Ascending aorta (tissue), 2 donors: ENCODE measurements around the gene C3. TPM values are rescaled to one million over a fixed set of nuclear protein-coding genes. Genes with fewer than 3 reads are reported as not detected.

ENCODE experiments used
- DNase-seq, 2 donors: peaks; one replicate each; pipeline ENCODE4 v3.0.0-alpha.2; 2019; ENCODE audit warnings: low spot score in 2 of 2
- H3K27ac ChIP-seq, 2 donors: fragments of 200-600 bp; sonication (generic); one replicate each; pipeline ENCODE4 v1.5.1; 2016 to 2017; ENCODE audit warnings: mild to moderate bottlenecking in 1 of 2
- H3K27me3 ChIP-seq: fragments of 200-600 bp; sonication (generic); one replicate; pipeline ENCODE4 v1.5.1; 2017
- H3K36me3 ChIP-seq, 2 donors: fragments of 200-600 bp; sonication (generic); one replicate each; pipeline ENCODE4 v1.5.1; 2016
- H3K4me1 ChIP-seq, 2 donors: fragments of 200-600 bp; sonication (generic); one replicate each; pipeline ENCODE4 v1.5.1; 2016 to 2017; ENCODE audit warnings: mild to moderate bottlenecking in 1 of 2
- H3K4me3 ChIP-seq, 2 donors: fragments of 200-600 bp; sonication (generic); one replicate each; pipeline ENCODE4 v1.5.1; 2016 to 2017; ENCODE audit warnings: mild to moderate bottlenecking in 1 of 2
- H3K9me3 ChIP-seq, 2 donors: fragments of 200-600 bp; sonication (generic); one replicate each; pipeline ENCODE4 v1.5.1; 2016
- intact Hi-C: fragments of 100-400 bp; cut with DNase I; formaldehyde crosslinking; loops from one replicate; pipeline ENCODE4 v1.15.1; 2023
- total RNA-seq: library from RNA; depleted of rRNA; stranded (reverse); fragments of >200 nt; gene quantifications from one replicate; pipeline ENCODE4 v1.1.0, GENCODE V29; 2016
- TF ChIP-seq, protein P1 (sequence below), 3 experiments: fragments of 200-600 bp in 2 of 3; fragments of 450-650 bp in 1 of 3; sonication (generic) in 2 of 3; IDR thresholded peaks; one replicate each; pipeline ENCODE4 v1.5.1; 2016 to 2019; ENCODE audit warnings: antibody characterized with exemption in 3 of 3, mild to moderate bottlenecking in 1 of 3, moderate library complexity in 1 of 3

C3 gene
- total RNA-seq, 1 donor from 2014 or later, result 2,421 TPM

DNA sequence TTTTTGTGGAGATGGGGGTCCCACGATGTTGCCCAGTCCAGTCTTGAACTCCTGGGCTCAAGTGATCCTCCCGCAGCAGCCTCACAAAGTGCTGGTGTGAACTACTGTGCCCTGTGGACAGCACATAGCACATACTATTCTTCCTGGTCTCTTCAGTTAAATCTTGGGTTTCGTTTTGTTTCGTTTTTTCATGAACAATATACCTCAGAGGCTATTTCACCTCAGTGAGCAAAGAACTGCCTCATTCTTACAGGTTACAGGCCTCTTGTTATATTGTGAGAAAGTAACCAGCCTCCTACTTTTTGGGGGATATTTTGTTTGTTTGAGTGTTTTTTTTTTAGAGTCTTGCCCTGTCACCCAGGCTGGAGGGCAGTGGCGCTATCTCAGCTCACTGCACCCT is 1.3 kb upstream of the C3 start:
- intact Hi-C loops, result no loop called here
- H3K4me1 ChIP-seq, result peaks cover 0 to 3% of the 10 kb centered on the region in 2 donors
- TF ChIP-seq, protein P1, sequence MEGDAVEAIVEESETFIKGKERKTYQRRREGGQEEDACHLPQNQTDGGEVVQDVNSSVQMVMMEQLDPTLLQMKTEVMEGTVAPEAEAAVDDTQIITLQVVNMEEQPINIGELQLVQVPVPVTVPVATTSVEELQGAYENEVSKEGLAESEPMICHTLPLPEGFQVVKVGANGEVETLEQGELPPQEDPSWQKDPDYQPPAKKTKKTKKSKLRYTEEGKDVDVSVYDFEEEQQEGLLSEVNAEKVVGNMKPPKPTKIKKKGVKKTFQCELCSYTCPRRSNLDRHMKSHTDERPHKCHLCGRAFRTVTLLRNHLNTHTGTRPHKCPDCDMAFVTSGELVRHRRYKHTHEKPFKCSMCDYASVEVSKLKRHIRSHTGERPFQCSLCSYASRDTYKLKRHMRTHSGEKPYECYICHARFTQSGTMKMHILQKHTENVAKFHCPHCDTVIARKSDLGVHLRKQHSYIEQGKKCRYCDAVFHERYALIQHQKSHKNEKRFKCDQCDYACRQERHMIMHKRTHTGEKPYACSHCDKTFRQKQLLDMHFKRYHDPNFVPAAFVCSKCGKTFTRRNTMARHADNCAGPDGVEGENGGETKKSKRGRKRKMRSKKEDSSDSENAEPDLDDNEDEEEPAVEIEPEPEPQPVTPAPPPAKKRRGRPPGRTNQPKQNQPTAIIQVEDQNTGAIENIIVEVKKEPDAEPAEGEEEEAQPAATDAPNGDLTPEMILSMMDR (IDR thresholded peaks at IDR 0.05), result no peak
- no peaks in the 10 kb centered on the region for H3K27me3 ChIP-seq
- H3K27ac ChIP-seq, result no peak overlapping the region
- no peaks in the 10 kb centered on the region for H3K36me3 ChIP-seq
- H3K4me3 ChIP-seq, result no peak overlapping the region
- no peak for DNase-seq
- no peaks in the 10 kb centered on the region for H3K9me3 ChIP-seq

GRCh38 chr19:6721138-6721474 is 656 bp upstream of the C3 start:
- no peaks in the 10 kb centered on the region for H3K36me3 ChIP-seq
- DNase-seq, result no peak
- TF ChIP-seq, protein P1 (IDR thresholded peaks at IDR 0.05), result no peak
- peaks cover 0 to 3% of the 10 kb centered on the region in 2 donors for H3K4me1 ChIP-seq
- no peak overlapping the region for H3K4me3 ChIP-seq
- H3K9me3 ChIP-seq, result no peaks in the 10 kb centered on the region
- H3K27me3 ChIP-seq, result no peaks in the 10 kb centered on the region
- intact Hi-C loops, result no loop called here
- H3K27ac ChIP-seq, result no peak overlapping the region

DNA sequence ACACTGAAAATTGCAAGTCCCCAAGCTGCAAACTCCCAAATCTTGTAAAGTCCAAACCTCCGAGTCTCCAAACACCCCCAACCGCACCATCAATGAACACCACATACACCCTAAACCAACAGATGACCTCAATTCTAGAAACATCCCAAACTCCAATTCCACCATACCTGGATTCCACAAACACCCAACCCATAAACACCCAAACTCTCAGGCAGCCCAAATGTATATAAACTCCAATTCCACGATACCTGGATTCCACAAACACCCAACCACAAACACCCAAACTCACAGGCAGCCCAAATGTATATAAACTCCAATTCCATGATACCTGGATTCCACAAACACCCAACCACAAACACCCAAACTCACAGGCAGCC is 470 bp downstream of the C3 start:
- Histone ChIP-seq H3K27me3 (no peaks in the 10 kb centered on the region), H3K36me3 (no peaks in the 10 kb centered on the region), H3K4me3 (peak overlapping the region; percentile 40 to 41), H3K4me1 (peaks cover 0 to 3% of the 10 kb centered on the region in 2 donors), H3K27ac (no peak overlapping the region), H3K9me3 (no peaks in the 10 kb centered on the region)
- intact Hi-C loops, result no loop called here
- TF ChIP-seq, protein P1 (IDR thresholded peaks at IDR 0.05), result no peak
- no peak for DNase-seq

DNA sequence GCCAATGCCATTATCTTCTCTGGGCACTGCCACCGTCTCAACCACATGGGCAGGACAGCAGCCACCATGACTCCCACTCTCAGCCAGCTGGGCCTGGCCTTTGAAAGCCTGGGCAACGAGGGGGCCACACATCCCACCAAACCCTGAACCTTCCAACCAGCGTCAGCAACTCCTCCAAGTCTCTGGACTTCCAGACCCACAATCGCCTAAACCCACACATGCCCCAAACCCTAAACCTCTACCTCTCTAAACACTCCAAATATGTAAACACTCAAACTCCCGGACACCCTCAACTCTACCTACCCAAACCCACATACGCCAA is 949 bp downstream of the C3 start:
- Histone ChIP-seq H3K4me3 (peak overlapping the region in 1 of 2 donors; percentile 19), H3K27me3 (no peaks in the 10 kb centered on the region), H3K27ac (no peak overlapping the region), H3K4me1 (peaks cover 0 to 3% of the 10 kb centered on the region in 2 donors), H3K9me3 (no peaks in the 10 kb centered on the region), H3K36me3 (no peaks in the 10 kb centered on the region)
- intact Hi-C loops, result no loop called here
- DNase-seq, result no peak
- TF ChIP-seq, protein P1 (IDR thresholded peaks at IDR 0.05), result no peak

DNA sequence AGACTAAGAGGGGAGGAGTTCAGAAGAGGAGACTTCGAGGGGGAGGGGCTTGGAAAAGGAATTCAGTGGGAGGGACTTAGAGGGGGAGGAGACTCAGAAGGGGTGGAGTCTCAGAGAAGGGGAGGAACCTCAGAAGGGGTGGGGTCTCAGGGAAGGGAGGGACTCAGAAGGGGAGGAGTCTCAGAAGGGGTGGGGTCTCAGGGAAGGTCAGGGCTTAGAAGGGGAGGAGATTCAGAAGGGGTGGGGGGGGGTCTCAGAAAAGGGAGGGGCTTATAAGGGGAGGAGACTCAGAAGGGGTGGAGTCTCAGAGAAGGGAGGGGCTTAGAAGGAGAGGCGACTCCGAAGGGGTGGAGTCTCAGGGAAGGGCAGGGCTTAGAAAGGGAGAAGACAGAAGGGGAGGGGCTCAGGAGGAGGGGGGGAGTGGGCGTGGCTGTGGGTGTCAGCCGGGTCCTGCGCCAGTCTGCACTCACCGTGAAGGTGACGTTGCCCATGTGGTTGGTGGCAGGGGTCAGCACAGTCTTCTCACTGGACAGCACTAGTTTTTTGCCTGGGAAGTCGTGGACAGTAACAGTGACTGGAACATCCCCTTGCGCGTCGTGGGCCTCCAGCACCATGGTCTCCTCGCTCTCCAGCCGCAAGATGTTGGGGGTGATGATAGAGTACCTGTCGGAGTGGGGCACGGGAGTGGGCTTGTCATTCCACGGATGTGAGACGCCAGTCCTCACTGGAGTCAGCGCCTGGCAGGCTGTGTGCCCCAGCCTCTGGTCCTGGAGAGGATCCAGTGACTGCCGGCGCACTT is 1.5 kb downstream of the C3 start:
- peaks cover 0 to 3% of the 10 kb centered on the region in 2 donors for H3K4me1 ChIP-seq
- DNase-seq, result no peak
- intact Hi-C loops, result no loop called here
- H3K27me3 ChIP-seq, result no peaks in the 10 kb centered on the region
- H3K36me3 ChIP-seq, result no peaks in the 10 kb centered on the region
- TF ChIP-seq, protein P1 (IDR thresholded peaks at IDR 0.05), result no peak
- H3K4me3 ChIP-seq, result peak overlapping the region in 1 of 2 donors; percentile 19
- H3K27ac ChIP-seq, result no peak overlapping the region
- H3K9me3 ChIP-seq, result no peaks in the 10 kb centered on the region
